CD14-positive monocyte (primary cell): Measurements from ENCODE around the gene PLCG1. TPM values are rescaled to one million over a fixed set of nuclear protein-coding genes. Genes with fewer than 3 reads are reported as not detected.
A peak's percentile ranks its signal among the peaks of the same experiment; 100 is the strongest.

Experiments used
- DNase-seq, 3 donors: peaks; one replicate each; pipeline ENCODE4 v3.0.0-alpha.2; 2011 to 2022
- H2AFZ ChIP-seq: 2 replicates; pipeline ENCODE4 v1.6.0; 2012; ENCODE audit warnings: mild to moderate bottlenecking, low read depth, low read length, inconsistent platforms; ENCODE audit not compliant: insufficient read depth, poor library complexity, severe bottlenecking
- H3K27ac ChIP-seq, 2 donors: 1 replicate in 1 of 2; 2 replicates in 1 of 2; pipeline ENCODE4 v1.5.1; 2012 to 2013; ENCODE audit warnings: low read length in 2 of 2, control low read depth in 1 of 2, inconsistent platforms in 1 of 2, low read depth in 1 of 2, mild to moderate bottlenecking in 1 of 2
- H3K27me3 ChIP-seq, 2 donors: one replicate each; pipeline versions ENCODE4 v1.6.0 to v1.6.1; 2011 to 2013; ENCODE audit warnings: low read length in 2 of 2; ENCODE audit not compliant: control insufficient read depth in 2 of 2, insufficient read depth in 2 of 2
- H3K36me3 ChIP-seq, 2 donors: replicated peaks in 1 of 2; 1 replicate in 1 of 2; 2 replicates in 1 of 2; pipeline versions ENCODE4 v1.5.1 to v1.6.1; 2012 to 2013; ENCODE audit warnings: low read length in 2 of 2, control low read depth in 1 of 2, inconsistent platforms in 1 of 2, mild to moderate bottlenecking in 1 of 2; ENCODE audit not compliant: insufficient read depth in 2 of 2, control insufficient read depth in 1 of 2
- H3K4me1 ChIP-seq, 2 donors: 1 replicate in 1 of 2; 2 replicates in 1 of 2; pipeline versions ENCODE4 v1.5.1 to v1.6.1; 2012 to 2013; ENCODE audit warnings: low read length in 2 of 2, control low read depth in 1 of 2, inconsistent platforms in 1 of 2, mild to moderate bottlenecking in 1 of 2, moderate library complexity in 1 of 2; ENCODE audit not compliant: insufficient read depth in 2 of 2, control insufficient read depth in 1 of 2
- H3K4me2 ChIP-seq: replicated peaks from 2 replicates; pipeline ENCODE3; 2012; ENCODE audit warnings: low read length, moderate library complexity, mild to moderate bottlenecking; ENCODE audit not compliant: poor library complexity, severe bottlenecking; ENCODE audit errors: extremely low read depth
- H3K4me3 ChIP-seq, 3 experiments: fragments of 200-600 bp in 1 of 3; sonication (generic) in 1 of 3; replicated peaks in 1 of 3; 1 replicate in 2 of 3; 2 replicates in 1 of 3; pipeline ENCODE4 v1.5.1; 2011 to 2013; ENCODE audit warnings: low read length in 3 of 3, mild to moderate bottlenecking in 3 of 3, control low read depth in 2 of 3, low read depth in 2 of 3, inconsistent platforms in 1 of 3, moderate library complexity in 1 of 3
- H3K79me2 ChIP-seq: 2 replicates; pipeline ENCODE4 v1.6.0; 2012; ENCODE audit warnings: mild to moderate bottlenecking, control low read depth, inconsistent platforms, low read length, moderate library complexity; ENCODE audit not compliant: insufficient read depth
- H3K9ac ChIP-seq: 2 replicates; pipeline ENCODE4 v1.6.0; 2017; ENCODE audit warnings: low read length, mild to moderate bottlenecking; ENCODE audit not compliant: insufficient read depth, poor library complexity, severe bottlenecking
- H3K9me3 ChIP-seq, 2 donors: replicated peaks in 1 of 2; 1 replicate in 1 of 2; 2 replicates in 1 of 2; pipeline versions ENCODE4 v1.5.1 to v1.6.1; 2012 to 2013; ENCODE audit warnings: low read length in 2 of 2, control low read depth in 1 of 2; ENCODE audit not compliant: control insufficient read depth in 1 of 2, insufficient read depth in 1 of 2
- H4K20me1 ChIP-seq: 2 replicates; pipeline ENCODE4 v1.6.0; 2012; ENCODE audit warnings: mild to moderate bottlenecking, low read length, control low read depth, moderate library complexity; ENCODE audit not compliant: insufficient read depth
- H3K27ac Mint-ChIP-seq, 7 donors: one replicate each; pipeline ENCODE4 v1.8.0; 2020; ENCODE audit warnings: mild to moderate bottlenecking in 7 of 7, mixed read lengths in 7 of 7, moderate library complexity in 6 of 7, inconsistent platforms in 2 of 7
- H3K27me3 Mint-ChIP-seq, 3 donors: one replicate each; pipeline ENCODE4 v1.8.0; 2021 to 2022; ENCODE audit warnings: low read depth in 3 of 3, mild to moderate bottlenecking in 3 of 3, mixed read lengths in 3 of 3, moderate library complexity in 3 of 3, inconsistent platforms in 1 of 3
- H3K36me3 Mint-ChIP-seq, 2 donors: one replicate each; pipeline ENCODE4 v1.8.0; 2020; ENCODE audit warnings: mixed read lengths in 2 of 2, inconsistent platforms in 1 of 2, mild to moderate bottlenecking in 1 of 2
- H3K4me1 Mint-ChIP-seq: one replicate; pipeline ENCODE4 v1.8.0; 2020; ENCODE audit warnings: mild to moderate bottlenecking, mixed read lengths
- H3K4me3 Mint-ChIP-seq, 2 donors: one replicate each; pipeline ENCODE4 v1.8.0; 2020; ENCODE audit warnings: mild to moderate bottlenecking in 2 of 2, mixed read lengths in 2 of 2, moderate library complexity in 1 of 2
- H3K9me3 Mint-ChIP-seq, 7 donors: one replicate each; pipeline ENCODE4 v1.8.0; 2020 to 2022; ENCODE audit warnings: mixed read lengths in 7 of 7, mild to moderate bottlenecking in 6 of 7, moderate library complexity in 6 of 7, inconsistent platforms in 2 of 7
- CTCF ChIP-seq: fragments of 200-600 bp; IDR thresholded peaks from one replicate; pipeline ENCODE4 v1.8.0; 2022; ENCODE audit warnings: antibody characterized with exemption, mild to moderate bottlenecking
- WGBS: methylation state at CpG from one replicate; pipeline ENCODE4 v1.1.5; 2013; ENCODE audit warnings: missing lambda C conversion rate; ENCODE audit not compliant: insufficient coverage; 5-methylcytosine and 5-hydroxymethylcytosine counted together
- intact Hi-C, 2 donors: fragments of 100-400 bp; cut with micrococcal nuclease; formaldehyde crosslinking; loops; one replicate each; pipeline versions ENCODE4 v1.15.0 to v1.15.1; 2023
- polyA plus RNA-seq, 3 donors: library from polyadenylated mRNA; depleted of rRNA in 1 of 3; unstranded in 2 of 3; stranded (reverse) in 1 of 3; fragments of 300-500 nt in 2 of 3; fragments of >200 nt in 1 of 3; fragmentation: Illumina TruSeq in 2 of 3; gene quantifications; 1 replicate in 2 of 3; 2 replicates in 1 of 3; pipeline ENCODE4 v1.2.3, GENCODE V29; 2012 to 2021

Gene PLCG1
- polyA plus RNA-seq, 3 donors: 0.33 to 3.8 (median 1.0) TPM

- intact Hi-C loops: no loop called here
- Histone ChIP-seq H3K27ac (no peak overlapping the region), H3K4me2 (no peak overlapping the region), H4K20me1 (peaks cover 24% of the 10 kb centered on the region), H3K4me1 (no peaks in the 10 kb centered on the region), H3K9ac (no peak overlapping the region), H3K27me3 (no peaks in the 10 kb centered on the region), H2AFZ (no peak overlapping the region), H3K9me3 (no peaks in the 10 kb centered on the region), H3K79me2 (no peaks in the 10 kb centered on the region), H3K4me3 (no peak overlapping the region), H3K36me3 (peaks cover 85 to 99% of the 10 kb centered on the region in 2 donors)
- H3K27ac Mint-ChIP-seq: peak overlapping the region in 1 of 7 donors; percentile 52
- H3K4me1 Mint-ChIP-seq: no peaks in the 10 kb centered on the region
- TF ChIP-seq CTCF: no peak
- H3K36me3 Mint-ChIP-seq: peaks cover 89 to 94% of the 10 kb centered on the region in 2 donors
- WGBS: 88% methylated on average over 1 of the region's 5 CpGs
- H3K27me3 Mint-ChIP-seq: peaks cover 0 to 2% (median 0%) of the 10 kb centered on the region in 3 donors
- DNase-seq: no peak
- H3K4me3 Mint-ChIP-seq: no peak overlapping the region
- H3K9me3 Mint-ChIP-seq: no peaks in the 10 kb centered on the region
Observed at GRCh38 chr20:41110930-41111577, 26.3 kb upstream of the PLCG1 start.

DNA sequence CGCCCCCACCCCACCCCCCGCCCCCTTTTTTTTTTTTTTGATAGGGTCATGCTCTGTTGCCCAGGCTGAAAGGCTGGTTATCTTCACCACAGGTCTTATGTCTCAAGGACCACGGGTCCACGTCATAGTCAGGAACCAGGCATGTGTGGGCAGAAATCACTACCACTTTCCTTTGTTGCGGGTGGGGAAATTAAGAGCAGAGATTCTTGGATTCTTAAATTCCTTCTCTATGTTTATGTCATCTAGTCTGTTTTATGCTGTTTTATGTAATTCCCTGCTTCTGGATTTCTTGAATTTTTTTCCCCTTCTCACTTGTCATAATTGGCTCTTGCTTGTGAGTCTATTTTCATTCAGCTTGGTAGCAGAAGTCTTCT lies 25.8 kb upstream of the PLCG1 start:
- no peaks in the 10 kb centered on the region for H3K9me3 Mint-ChIP-seq

More for the DNA sequence above, 25.8 kb upstream of the PLCG1 start:
- Mint-ChIP-seq H3K27me3 (peaks cover 0 to 2% (median 0%) of the 10 kb centered on the region in 3 donors), H3K36me3 (peaks cover 90 to 98% of the 10 kb centered on the region in 2 donors), H3K27ac (peak overlapping the region in 1 of 7 donors; percentile 24), H3K4me1 (no peaks in the 10 kb centered on the region), H3K4me3 (no peak overlapping the region)
- no peak for DNase-seq
- Histone ChIP-seq H3K4me2 (no peak overlapping the region), H3K9ac (no peak overlapping the region), H3K27ac (no peak overlapping the region), H3K4me3 (no peak overlapping the region), H3K4me1 (no peaks in the 10 kb centered on the region), H2AFZ (no peak overlapping the region), H3K36me3 (peaks cover 85 to 99% of the 10 kb centered on the region in 2 donors), H3K27me3 (no peaks in the 10 kb centered on the region), H4K20me1 (peaks cover 23% of the 10 kb centered on the region), H3K79me2 (no peaks in the 10 kb centered on the region), H3K9me3 (no peaks in the 10 kb centered on the region)
- WGBS: no CpG with 5 or more reads among the region's 5 CpGs
- intact Hi-C loops: no loop called here
- no peak for TF ChIP-seq CTCF
